GDM1 (cell line): Measurements from ENCODE around the gene KIF3B.
A peak's percentile ranks its signal among the peaks of the same experiment; 100 is the strongest.
"Not testable (repeated sequence)": the region's sequence is repeated elsewhere in the genome, so short reads cannot be mapped to it uniquely, and the experiment has no call there.

ENCODE experiments used
- DNase-seq: peaks from one replicate; lab custom pipeline; 2025; lab: John Stamatoyannopoulos, UW

KIF3B gene

DNA sequence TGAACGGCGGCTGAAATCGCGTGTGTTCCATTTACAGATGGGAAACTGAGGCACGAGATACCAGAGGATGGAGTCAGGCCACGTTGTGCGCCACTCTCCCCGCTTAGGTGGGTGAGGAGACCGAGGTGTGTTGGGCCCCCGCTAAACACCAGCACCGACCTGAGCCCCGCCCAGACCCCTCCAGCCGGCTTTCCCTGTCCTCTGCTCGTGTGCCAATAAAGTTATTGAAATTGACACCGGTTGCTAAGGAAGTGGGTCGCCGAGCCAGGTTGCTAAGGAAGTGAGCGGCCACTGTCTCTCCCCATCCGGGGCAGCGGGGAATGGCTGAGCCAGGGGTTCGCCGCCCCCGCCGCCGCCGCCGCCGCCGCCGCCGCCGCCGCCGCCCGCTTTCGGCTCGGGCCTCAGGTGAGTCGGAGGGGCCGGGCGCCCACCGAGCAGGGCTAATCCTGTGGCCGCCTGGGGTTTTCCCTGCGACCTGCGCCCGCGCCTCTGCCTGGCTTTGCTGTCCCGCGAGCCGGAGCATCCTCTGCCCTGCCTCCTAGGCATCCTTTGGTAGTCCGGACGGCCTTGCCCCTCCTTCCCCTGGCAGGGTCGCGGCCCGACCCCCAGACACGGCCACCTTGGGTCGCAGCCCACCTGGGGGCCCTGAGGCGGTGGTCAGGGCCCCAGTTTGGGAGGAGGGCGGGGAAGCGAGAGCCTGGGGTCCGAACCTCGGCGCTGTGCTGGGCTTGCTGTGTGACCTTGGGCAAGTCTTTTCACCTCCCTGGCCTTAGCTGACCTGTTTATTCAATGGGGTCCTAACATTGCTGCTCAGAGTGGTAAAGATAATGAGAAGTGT, at the start of gene KIF3B:
Gene KIF3B, plus strand, starts transcription at position 291 of the 838 bp plus-strand sequence. CDS start 32,127 bp downstream, outside the sequence.
- peak; percentile 73 for DNase-seq

DNA sequence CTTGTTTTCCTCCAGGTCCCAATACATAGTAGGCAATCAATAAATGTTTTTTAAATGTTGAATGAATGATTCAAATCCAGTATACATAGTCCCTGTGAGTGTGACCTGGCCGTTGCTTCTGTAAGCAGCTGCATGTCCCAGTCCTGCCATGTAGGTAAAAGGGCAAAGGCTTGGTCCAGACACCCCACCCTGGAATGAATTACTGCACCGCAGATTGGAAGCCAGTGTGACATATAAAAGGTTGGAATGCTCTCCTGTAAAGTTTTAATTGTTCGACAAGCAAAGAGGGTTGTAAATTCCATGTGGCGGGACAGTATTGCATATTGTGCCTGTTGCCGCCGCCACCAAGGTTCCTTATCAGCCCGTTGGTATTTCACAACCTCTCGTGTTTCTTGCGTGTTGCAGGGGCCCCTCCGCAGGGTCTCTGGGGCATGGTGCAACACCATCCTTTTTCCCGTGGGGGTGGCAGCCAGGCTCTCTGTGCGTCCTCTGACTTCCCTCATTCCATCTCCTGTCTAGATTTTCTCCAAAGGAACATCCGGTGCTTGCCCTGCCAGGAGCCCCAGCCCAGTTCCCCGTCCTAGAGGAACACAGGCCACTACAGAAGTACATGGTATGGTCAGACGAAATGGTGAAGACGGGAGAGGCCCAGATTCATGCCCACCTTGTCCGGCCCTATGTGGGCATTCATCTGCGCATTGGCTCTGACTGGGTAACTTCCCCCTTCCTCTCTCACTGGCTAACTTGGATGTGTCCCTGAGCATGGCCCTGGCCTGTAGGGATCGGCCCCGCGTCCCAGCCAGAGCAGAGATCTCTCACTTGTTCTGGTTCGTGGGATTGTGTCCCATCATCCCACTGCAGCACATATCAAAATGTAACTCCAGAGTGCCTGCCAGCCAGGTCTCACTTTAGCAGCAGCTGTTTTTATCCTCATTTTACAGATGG, 49.4 kb upstream of the KIF3B start:
- DNase-seq: no peak

DNA sequence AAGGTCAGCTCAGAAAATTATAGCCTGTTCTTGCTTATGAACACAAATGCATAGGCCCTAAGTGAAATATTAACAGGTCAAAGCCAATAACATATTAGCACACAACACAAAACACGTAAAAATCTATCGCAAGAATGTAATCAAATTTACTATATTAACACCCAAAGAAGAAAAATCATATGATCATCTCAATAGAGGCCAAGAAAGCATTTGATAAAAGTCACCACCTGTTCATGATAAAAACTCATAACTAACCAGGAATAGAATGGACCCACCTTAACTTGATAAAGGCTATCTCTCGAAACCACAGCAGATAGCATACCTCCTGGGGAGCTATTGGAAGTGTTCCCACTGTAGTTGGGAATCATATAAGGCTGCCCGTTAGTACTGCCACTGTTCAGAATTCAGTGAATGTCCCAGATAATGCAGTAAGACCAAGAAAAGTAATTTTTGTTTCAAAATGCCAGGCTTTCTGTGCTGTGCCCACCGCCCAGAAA, 48.2 kb upstream of the KIF3B start:
- DNase-seq: no peak

DNA sequence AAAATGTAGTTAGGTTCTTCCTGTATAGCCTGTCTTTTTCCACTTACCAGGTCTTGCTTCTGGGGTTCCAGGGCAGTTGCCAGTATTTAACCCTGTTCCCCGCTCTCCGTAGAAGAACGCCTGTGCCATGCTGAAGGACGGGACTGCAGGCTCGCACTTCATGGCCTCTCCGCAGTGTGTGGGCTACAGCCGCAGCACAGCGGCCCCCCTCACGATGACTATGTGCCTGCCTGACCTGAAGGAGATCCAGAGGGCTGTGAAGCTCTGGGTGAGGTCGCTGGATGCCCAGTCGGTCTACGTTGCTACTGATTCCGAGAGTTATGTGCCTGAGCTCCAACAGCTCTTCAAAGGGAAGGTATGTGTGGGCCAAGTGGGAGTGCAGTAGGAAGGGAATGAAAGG, 46.7 kb upstream of the KIF3B start:
- DNase-seq: no peak

DNA sequence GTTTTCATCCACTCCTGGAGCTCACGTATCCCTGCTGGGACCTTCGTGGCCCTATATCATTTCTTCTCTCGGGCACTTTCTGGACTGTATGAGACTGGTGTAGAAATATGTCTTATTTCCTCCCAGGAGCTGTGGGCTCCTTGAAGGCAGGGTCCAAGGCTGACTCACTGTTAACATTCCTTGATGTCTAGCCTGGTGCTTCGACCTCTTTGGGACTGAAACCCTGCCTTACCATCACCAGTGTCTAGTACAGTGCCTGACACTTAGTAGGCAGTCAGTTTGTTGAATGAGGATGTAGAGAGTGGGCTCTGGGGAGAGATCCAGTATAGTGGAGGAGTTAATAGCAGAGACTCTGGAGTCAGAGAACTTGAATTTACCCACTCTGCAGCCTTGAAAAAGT, 46.2 kb upstream of the KIF3B start:
- no peak for DNase-seq

DNA sequence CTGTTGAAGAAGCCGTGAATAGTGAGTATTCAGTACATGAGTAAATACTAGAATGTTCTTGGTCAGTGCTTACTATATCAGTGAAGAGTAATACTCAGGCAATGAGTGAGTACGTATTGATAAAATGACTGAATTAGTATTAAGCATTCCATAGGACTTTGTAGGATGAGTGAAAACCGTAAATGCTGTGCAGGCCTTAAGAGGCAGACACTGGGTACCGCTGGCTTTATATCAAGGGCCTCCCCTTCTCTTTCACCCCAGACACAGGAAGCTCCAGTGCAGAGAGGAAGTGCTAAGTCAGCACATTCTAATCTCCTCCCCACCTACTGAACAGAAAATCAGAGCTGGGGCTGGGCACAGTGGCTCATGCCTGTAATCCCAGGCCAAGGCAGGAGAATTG, 45.6 kb upstream of the KIF3B start:
- no peak for DNase-seq

DNA sequence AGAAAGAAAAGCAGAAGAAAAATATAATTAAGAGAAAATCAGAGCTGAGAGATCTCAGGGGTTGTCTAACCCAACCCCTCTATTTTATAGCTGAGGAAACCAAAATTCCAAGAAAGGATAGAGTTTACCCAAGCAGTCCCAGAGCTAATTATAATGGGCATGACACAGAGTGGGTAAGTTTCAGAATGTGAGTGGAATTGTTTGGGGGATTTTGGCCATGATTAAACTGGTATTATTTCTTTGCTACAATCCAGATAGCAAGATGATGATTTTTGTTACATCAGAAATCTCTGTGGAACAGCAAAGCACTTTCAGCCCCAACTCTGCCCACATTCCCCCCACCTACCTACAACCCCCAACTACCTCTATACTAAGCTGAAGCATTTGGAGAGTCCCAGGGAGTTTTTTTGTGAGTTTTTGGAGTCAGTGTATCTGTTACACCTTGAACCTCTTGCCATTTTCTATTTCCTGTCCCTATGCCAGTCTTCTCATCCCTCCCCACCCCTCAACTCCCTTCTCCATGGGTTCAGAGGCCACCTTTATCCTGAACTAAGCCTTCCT, 45.0 kb upstream of the KIF3B start:
- no peak for DNase-seq

DNA sequence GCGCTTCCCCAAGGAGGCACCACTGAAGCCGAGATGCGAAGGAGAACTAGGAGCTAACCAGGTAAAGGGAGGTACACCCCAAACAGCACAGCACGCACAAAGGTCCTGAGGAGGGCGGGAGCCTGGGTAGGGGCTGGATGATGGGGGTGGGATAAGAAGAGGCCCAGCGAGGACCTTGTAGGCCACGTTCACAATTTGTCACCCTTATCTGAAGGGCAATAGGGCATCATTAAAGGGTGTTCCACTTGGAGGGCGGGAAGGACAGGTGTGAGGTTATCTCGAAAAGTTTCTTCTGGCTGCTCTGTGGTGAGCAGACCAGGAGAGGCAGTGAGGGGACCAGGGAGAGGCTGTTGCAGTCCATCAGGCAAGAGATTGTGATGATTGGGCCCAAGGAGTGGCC, 44.2 kb upstream of the KIF3B start:
- no peak for DNase-seq

DNA sequence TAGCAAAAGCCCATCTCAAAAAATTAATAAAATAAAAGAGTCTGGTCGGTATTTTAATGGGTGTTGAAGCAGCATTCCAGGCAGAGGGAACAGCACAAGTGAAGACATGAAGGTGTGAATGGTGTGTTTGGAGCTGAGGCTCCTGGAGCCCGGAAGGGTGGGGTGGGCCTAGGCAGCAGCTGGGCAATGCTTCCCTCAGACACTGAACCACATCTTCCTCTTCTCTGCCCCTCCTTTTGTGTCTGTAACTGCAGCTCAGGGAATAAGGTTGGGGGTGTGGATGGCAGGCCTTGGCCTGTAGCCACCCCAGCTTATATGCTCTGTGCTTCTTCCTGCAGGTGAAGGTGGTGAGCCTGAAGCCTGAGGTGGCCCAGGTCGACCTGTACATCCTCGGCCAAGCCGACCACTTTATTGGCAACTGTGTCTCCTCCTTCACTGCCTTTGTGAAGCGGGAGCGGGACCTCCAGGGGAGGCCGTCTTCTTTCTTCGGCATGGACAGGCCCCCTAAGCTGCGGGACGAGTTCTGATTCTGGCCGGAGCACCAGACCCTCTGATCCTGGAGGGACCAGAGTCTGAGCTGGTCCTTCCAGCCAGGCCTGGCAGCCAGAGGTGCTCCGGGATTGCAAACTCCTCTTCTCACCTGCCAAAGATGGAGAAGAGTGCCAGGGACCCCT, 43.2 kb upstream of the KIF3B start:
- no peak for DNase-seq

DNA sequence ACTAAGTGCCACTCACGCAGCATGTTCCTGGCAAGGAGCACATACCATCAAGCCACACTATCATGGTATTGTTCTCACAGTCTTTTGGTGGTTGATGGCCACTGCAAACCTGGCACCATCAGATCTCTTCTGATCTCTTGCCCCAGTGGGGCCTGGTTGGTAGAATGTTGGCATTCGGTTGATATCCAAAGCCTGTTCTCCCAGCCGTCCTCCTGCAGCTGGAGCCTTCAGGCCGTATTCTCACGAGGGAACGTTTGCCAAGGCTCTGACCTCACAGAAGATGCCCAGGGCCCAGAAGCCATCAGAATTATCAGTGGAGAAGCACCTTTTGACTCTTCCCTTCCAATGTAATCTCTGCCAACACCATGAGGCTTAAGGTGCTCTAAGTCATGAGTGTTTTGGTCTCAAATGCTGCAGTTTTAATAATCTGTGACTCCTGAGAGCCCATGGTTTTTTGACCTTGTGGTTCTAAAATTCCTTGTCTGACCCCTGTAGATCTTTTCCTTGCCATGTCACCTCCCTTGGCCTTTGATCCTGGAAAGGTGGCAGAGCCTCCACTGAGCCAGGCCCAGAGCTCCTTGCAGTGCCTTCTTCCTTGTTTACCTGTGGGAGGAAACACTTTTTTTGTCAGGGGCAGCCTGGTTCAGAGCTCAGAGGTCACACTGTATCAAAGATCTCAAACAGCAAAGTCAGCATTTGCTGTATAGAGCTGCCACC, 42.0 kb upstream of the KIF3B start:
- no peak for DNase-seq

DNA sequence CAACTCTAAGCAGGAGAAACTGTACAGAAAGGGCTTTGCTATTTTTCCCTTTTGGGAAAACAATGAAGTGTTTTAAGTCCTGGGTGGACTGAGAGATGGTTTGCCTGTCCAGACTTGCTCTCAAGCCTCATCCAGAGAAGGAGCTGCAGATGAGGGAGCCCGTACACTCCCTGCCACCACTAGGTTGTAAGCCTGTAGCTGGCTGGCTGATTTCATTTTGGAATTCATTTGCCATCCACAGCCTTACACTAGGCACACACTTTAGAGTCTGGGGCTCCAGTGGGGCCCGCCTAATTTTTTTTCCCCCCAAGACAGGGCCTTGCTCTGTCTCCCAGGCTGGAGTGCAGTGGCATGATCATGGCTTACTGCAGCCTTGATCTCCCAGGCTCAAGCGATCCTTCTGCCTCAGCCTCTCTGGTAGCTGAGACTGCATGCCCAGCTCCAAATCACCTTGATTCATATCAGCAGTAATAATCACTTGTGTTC, 41.4 kb upstream of the KIF3B start:
- DNase-seq: no peak

DNA sequence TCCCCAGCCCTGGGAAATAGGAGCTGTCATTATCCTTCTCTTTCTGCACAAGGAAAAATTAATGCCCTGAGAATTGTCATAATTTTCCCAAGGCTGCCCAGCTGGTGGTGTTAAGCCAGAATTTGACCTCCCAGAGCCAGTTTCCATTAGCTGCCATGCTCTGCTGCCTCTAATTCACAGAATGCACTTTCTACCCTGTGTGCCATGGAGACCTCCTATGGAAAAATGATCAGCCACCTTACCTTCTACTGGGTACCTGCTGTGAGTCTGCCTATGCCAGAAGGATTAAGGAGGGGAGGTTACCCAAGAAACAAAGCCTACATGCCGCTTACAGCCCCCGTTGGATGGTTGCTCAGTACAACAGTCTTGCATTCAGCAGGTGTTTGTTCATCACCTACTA, 40.6 kb upstream of the KIF3B start:
- DNase-seq: no peak

DNA sequence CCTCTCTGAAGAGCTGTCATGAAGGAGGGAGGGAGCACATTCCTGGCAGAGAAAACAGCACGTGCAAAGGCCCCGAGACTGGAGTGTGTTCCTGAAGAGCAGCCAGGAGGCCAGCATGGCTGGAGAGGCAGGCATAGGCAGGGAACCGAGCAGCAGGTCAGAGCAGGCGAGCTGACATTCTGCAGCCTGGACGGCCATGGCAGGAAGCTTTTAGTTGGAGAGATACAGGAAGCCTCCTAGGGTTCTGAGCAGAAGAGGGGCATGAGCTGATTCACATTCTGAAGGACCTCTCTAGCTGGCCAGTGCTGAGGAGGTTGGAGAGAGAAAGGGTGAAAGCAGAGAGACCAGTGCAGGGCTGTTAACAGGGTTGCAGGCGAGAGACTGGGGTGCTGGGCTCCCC, 40.0 kb upstream of the KIF3B start:
- DNase-seq: no peak

DNA sequence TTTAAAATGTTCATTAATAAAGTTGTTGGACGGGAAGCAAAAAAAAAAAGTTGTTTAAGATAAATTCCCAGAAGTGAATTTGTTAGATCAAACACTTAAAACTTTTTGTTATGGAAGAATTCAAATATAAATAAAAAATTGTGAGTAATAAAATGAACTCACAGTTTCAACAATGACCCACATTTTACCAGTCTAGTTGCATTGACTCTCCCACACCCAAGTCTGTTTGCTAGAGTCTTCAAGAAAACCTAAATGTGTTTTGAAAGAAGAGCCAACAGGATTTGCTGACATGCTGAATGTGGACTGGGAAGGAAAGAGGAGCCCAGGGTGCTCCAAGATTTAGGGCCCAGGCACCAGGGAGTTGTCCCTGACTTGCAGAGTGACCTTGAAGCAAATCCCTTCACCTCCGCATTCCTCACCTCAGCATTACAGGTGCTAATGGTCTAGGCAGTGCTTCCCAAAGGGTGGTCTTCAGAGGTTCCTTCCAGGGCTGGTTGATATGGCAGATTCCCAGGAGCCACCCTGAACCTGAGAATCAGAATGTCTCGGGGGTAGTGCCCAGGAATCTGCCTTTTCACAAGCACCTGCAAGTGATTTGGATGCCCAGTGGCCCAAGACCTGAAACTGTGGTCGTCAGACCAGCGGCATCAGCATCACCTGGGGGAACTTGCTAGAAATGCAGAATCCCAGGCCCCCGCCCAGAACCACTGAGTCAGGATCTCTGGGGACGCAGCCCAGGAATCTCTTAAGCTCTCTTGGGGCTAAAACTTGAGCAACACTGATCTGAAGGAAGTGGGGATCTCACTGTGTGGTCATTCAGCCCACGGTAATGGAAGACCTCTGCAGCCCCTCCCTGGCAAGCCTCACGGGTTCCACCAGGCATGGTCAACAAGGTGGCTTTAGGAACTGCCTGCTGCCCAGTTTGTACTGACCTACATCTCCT, 38.7 kb upstream of the KIF3B start:
- no peak for DNase-seq

DNA sequence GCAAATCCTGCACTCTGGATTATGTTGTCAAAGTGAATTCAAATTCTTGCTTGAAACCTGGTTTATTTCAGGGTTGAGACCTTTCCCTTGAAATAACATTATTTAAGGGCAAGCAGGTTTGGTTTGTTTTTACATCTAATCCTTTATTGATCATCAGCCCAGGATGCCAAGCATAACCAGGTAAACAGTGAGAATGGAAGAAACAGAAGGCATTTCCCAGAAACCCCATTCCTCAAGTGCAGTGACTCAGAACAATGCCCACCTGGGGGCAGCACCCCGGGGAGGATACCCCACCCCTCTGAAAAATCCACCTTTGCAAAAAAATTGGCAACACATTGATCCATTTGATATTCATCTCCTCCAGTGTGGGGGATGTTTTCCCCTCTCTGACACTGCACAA, 37.2 kb upstream of the KIF3B start:
- no peak for DNase-seq

DNA sequence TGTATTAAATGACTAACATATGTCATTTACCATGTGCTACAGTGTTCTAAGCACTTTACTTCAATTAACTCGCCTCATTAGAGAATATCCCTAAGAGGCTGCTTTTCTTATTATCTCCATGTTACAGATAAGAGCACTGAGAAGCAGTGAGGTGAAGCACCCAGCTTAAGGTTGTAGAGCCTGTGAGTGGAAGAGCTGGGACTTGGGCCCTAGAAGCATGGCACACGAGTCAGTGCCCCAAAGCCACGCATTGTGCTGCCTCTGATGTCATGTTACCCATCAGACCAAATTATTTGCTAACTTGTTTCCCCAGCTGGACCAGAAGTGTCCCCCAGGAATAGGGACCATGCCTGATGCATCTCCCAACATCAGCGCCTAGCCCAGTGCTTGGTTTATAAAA, 35.6 kb upstream of the KIF3B start:
- DNase-seq: no peak

DNA sequence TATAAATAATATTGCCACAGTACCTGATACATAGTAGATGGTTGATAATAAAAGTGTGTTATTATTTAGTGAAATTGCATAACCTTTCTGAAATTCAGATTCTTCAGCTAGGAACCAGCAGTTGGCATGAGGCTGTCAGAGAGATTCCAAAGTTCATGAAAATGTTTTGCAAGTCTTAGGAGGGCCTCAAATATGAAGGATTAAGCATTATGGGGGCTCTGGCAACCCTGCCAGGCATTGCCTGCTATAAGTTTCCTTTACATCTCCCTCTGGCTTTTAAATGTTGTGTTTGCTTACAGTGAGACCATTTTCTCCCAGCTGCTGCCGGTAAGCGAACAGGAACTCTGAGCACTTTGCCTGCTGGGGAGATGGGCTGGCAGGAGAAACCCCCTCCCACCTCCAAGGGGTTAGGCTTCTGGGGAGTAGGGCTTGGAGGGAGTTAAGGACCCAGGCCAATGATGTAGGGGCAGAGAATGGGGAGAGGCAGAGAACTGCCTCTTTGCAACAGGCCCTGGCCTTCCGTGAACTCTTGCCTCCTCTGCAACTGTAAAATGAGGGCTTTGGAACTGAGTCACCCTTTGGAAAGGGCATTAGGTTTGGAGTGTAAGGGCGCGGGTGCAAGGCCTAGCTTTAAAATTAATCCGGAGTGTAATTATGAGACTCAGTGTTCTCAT, 33.2 kb upstream of the KIF3B start:
- DNase-seq: no peak

DNA sequence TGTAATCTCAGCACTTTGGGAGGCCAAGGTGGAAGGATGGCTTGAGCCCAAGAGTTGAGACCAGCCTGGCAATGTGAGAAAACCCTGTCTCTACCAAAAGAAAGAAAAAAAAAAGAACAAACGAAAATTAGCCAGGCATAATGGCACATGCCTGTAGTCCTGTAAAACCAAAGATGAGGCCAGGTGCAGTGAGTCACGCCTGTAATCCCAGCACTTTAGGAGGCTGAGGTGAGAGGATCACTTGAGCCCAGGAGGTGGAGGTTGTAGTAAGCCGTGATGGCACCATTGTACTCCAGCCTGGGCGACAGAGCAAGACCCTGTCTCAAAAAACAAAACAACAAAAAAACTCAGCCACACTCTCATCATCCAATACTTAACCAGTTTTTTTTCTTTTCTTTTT, 32.5 kb upstream of the KIF3B start:
- DNase-seq: no peak

DNA sequence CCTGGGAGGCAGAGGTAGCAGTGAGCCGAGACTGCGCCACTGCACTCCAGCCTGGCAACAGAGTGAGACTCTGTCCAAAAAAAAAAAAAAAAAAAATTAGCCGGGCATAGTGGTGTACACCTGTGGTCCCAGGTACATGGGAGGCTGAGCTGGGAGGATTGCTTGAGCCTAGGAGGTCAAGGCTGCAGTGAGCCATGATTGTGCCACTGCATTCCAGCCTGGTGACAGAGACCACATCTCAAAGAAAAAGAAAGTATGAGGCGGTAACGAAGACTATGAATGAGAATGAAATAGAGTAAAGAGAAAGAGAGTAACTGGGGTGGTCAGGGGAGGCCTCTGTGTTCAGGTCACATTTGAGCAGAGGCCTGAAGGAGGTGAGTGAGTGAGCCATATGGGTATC, 31.2 kb upstream of the KIF3B start:
- not testable (repeated sequence) for DNase-seq
